Activated CD8-positive, alpha-beta memory T cell treated with anti-CD3 and anti-CD28 coated beads for 36 hours (primary cell): ENCODE results near the gene MEG3. TPM values are rescaled to one million over a fixed set of nuclear protein-coding genes. Genes with fewer than 3 reads are reported as not detected.
"Not testable (repeated sequence)": the region's sequence is repeated elsewhere in the genome, so short reads cannot be mapped to it uniquely, and the experiment has no call there.

Experiments
- CTCF ChIA-PET: fragments of 350-600 bp; sonication (Branson Sonifier 250); formaldehyde crosslinking; loops from one replicate; lab custom pipeline; 2021; ENCODE audit warnings: antibody characterized with exemption; lab: Charles Lee
- POLR2A ChIA-PET: fragments of 350-600 bp; sonication (Branson Sonifier 250); formaldehyde crosslinking; loops from one replicate; lab custom pipeline; 2021; ENCODE audit warnings: antibody characterized with exemption; lab: Charles Lee
- total RNA-seq, 2 experiments: library from RNA; stranded (reverse); gene quantifications; one replicate each; pipeline ENCODE4 v1.2.3, GENCODE V29; 2021

Gene MEG3
- total RNA-seq, 2 experiments from 2014 or later, result not detected

DNA sequence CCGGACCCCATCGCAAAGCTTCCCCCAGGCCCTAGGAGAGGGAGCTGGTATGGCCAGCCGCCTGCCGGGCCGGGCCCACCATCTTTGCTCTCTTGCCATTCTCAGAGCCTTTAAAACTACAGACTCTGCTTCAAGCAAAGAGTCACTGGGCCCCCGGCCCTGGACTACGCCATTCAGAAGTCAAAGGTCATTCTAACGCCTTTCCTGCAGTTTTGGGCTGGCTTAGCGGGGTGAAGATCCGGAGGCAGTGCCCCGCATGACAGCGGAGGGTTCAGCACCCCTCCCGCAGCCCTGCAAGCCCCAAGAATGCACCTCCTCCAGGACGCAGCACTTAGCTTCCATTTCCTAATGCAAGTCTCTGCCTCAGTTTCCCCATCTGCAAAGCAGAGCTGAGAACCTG is 38.3 kb upstream of the MEG3 start:
- ChIA-PET POLR2A (no interaction called here), CTCF (no interaction called here)

DNA sequence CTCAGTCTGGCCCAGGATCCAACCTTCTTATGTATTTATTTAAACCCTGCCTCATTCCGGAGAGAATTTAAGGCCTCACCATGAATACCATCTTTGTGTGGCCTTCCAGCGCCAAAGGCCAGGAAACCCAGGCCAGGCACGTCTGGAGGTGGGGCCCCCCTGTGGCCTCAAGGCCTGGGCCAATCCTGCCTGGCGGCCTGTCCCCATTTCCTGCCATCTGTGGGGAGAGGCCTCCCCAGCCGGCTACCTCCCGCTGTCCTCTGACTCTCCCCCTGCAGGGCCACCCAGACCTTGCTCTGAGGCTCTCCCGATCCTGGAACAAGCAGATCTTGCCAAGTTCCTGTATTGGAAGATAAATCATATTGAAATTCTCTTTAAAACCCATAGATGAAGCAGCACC is 37.4 kb upstream of the MEG3 start:
- POLR2A ChIA-PET, result no interaction called here
- CTCF ChIA-PET, result no interaction called here

DNA sequence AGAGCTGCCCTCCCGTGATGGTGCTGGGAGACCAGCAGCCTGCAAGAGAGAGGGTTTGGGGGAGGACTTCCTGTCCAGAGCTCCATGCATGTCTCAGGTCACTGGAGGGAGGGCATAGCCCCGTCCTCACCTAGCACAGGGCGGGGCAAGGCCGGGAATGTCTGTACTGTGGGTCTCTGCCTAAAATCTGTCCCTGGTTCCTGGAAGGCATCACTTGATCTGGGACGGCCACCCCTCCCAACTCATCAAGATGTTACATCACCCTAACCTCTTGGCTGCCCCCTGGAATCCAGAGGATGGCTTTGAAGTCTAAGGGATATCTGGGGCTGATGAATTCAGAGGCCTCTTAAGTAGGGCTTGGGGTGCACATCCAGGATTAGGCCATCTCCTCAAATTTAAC is 37.0 kb upstream of the MEG3 start:
- ChIA-PET CTCF (no interaction called here), POLR2A (no interaction called here)

DNA sequence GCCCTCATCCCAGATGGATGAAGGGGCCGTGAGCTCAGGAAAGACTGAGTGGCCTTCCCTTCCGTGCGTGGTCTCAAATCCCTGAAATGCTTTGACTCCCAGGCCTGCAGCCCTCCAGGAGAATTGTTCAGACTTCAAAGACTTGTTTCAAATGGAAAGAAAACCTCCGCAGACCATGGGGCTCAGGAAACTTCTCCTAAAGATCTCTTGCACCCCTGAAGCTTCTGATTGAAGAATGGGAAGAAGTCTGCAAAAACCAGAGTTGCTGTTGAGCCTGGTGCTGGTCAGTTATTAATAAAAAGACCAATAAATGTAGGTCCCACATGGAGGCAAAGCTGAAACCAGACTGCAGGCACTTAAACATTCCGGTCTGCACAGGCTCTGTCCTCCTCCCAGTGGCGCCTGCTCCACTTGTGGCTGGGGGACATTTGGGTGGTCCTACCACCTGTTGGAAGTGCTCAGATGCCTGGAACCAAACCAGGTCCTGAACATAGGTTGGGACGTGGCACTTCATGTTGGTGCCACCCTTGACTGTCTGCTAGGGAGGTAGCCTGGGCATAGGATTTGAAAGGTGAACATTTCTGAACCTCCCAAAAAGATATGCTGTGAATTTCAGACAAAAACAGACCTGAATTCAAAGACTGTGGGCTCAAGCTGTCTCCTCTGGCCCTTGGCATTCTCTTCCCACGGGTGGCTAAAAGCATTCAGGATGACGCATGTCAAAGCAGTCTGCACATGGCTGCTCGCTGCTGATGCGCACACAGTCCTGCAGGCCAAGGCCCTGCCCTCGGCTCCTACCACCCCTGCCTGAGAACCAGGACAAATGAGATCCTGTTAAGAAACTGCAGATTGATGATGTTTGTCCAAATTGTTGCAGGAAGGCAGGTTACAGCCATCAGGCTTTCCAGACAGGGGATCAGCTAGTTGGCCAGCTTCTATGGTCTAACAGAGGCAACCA is 36.2 kb upstream of the MEG3 start:
- POLR2A ChIA-PET, result no interaction called here
- CTCF ChIA-PET, result no interaction called here

DNA sequence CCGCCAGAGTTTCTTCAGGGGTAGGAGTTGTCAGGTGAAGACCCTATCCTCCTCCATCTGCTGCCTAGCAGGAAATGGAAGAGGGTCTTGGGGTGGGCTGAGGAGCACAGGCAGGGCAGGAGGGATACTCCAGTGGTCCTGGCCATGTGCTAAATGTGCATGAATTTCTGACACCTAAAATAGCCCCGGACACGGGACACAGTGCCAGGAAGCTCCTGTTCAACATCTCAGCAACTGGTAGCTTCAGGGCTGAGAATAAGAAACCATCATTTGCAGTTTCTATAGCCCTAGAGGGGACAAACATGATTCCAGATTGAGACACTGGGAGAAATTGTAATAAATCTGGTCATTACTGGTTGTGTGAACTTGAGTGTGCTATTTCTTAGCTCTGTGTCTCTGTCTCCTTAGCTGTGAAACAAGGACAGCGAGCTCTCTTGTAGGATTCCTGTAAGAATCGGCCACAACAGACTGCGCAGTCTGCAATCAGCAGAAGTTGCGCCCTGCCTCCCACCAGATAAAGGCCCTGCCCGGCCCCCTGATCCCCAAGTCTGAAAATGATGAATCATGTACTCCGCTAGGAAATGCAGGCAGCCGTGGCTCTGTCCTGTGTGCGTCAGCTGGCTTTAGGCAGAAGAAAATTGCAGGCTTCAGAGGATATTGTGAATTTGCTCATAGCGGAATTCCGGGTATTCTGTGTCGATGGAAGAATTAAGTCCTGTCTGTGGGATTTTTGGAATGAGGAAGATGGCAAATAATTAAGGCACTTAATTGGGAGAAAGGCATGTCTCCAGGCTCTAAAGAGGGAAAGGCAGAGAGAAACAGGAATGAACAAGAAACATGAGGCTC is 35.2 kb upstream of the MEG3 start:
- ChIA-PET CTCF (no interaction called here), POLR2A (no interaction called here)

DNA sequence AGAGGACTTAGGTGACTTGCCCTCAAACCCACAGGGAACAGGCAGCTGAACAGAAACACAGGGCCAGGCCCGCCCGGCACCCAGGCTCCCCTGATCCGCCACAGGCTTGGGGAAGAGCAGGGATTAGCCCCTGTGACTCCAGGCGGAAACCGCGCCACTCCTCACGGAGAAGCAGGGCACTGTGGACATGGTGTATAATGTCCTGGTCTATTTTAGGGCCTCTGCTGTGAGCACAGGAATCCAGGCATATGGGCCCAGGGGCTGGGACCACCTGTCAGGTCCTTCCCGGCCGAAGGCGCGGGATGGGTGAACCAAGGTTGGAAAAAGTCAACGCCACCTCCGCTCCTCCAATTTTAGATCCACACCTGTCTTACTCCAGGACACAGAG is 34.6 kb upstream of the MEG3 start:
- ChIA-PET CTCF (no interaction called here), POLR2A (no interaction called here)

DNA sequence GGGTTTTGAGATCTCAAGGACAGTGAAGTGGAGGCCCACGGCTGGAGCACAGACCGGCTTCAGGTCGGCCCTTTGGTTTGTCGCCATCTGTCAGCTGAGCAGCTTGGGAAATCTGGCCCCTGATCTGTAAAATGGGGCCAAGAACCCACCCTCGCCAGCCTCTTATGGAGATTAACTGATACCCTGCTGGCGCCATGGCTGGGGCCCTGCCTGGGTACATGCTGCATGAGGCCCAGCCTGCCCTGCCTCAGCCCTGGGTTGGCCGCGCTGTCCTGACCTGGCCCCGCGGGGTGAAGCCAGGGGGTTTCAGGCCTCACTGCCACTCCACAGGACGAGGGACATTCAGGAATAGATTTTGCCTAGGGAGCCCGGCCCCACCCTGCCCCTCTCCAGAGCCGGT is 33.9 kb upstream of the MEG3 start:
- ChIA-PET CTCF (no interaction called here), POLR2A (no interaction called here)

DNA sequence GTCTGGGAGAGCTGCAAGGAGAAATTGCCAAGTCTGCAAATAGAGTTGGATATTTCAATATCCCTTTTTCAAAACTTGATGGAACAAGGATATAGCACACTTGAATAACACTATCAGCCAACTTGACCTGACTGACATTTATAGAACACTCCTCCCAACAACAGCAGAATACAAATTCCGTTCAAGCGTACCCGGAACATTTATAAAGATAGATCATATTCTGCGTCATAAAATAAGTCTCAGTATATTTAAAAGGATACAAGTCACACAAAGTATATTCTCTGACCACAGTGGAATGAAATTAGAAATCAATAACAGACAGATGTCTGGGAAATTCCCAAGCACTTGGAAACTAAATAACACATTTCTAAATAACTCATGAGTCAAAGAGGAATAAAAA is 29.0 kb upstream of the MEG3 start:
- ChIA-PET CTCF (no interaction called here), POLR2A (no interaction called here)

DNA sequence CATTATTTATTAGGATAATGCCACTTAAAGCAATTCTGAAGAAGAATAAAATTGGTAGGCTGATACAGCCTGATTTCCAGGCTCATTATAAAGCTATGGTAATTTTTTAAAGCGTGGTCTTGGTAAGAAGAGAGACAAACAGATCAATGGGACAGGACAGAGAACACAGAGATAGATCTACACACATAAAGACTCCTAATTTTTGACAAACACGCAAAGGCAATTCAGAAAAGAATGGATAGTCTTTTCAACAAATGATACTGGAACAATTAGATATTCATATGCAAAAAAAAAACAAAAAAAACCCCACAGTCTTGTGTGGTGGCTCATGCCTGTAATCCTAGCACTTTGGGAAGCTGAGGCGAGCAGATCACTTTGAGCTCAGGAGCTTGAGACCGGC is 25.9 kb upstream of the MEG3 start:
- ChIA-PET POLR2A (no interaction called here), CTCF (no interaction called here)

DNA sequence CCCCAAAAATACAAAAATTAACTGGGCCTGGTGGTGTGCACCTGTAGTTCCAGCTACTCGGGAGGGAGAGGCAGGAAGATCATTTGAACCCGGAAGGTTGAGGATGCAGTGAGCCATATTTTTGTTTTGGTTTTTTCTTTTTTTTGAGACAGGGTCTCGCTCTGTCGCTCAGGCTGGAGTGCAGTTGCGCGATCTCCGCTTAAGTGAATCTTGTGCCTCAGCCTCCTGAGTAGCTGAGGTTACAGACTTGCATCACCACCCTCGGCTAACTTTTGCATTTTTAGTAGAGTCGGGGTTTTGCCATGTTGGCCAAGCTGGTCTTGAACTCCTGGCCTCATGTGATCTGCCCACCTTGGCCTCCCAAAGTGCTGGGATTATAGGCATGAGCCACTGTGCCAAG is 24.5 kb upstream of the MEG3 start:
- CTCF ChIA-PET, POLR2A ChIA-PET: not testable (repeated sequence)

DNA sequence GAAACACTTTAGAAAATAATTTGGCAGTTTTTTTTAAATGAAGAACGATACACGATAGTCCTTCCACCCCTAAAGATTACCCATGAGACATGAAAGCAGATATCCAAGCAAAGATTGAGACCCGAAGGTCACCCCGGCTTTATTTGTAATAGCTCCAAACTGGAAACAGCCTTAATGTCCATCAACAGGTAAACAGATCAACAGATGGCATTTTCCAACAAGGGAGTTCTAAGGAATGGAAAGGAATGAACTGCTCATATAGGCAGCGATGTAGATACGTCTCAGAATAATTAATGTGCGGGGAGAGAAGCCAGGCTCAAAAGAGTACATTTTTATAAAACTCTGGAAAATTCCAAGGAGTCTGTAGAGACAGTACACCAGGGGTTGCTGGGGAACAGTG is 23.7 kb upstream of the MEG3 start:
- ChIA-PET POLR2A (no interaction called here), CTCF (no interaction called here)

DNA sequence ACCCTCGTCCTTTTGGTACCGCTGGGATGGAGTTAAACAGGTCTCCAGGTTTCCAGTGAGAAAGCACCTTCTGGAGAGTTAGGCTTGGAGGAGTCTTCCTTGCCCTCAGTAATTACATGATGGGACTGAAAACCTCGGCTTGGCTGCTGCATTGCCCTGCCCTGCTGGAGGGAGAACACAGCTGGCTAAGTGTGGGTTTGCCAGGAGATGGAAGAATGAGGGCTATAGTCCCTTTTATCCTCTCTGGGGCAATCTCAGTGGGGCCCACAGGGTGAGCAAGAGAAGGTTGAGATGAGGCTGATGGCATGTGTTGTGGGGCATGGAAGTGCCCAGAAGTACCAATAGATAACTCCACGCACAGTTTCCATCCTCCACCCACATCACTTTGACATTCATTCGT is 23.2 kb upstream of the MEG3 start:
- POLR2A ChIA-PET, result no interaction called here
- CTCF ChIA-PET, result no interaction called here

DNA sequence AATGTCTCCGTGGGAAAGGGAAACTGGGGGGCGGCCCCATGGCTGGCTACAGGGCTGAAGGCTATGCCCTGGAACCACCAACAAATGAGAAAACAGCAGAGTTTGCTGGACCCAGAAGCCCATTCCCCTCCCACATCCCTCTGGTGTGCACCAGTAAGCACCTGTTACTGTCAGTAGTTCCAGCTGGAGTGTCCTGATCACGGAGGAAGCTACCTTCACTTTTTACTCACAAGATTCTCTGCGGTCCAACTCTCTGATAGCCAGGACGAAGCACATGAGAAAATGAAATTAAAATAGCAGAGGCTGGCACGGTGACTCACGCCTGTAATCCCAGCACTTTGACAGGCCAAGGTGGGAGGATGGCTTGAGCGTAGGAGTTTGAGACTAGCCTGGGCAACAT is 22.7 kb upstream of the MEG3 start:
- CTCF ChIA-PET, result no interaction called here
- POLR2A ChIA-PET, result no interaction called here

DNA sequence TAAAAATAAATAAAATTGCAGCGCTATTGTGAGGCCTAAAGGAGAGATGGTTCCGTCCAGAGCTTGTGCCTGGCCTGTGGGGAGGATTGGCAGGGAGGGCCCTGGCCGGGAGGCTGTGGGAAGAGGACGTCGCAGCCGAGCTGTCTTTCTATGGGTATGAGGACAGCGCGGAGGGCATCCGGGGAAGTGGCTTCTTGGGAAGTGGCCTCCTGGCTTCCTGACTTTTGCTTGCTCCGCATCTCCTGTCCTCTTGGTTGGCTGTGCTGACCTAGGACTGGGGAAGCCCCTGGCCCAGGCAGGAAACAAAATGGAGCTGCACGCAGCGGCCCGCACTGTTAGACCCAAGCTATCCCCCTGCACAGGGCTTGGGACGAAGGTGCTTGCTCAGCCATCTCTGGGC is 22.2 kb upstream of the MEG3 start:
- ChIA-PET POLR2A (no interaction called here), CTCF (no interaction called here)

DNA sequence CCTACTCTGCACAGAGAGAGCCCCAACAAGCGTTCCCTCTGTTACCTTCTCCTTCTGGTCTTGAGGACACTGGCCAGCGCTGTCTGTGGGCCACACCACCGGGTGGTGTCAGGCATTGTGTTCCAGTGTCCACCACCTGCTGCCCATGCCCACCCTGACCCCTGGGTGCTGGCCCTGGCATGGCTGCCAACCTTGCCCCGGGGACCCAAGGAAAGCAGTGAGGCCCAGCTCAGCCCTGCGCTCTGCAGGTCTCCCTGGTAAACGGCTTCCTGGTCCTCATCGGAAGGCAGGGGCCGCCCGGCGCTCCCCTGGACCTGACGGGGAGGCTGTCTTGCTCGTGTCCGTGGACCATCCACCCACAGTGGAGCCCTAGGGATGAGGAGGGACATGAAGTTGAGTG is 21.8 kb upstream of the MEG3 start:
- ChIA-PET POLR2A (no interaction called here), CTCF (no interaction called here)

DNA sequence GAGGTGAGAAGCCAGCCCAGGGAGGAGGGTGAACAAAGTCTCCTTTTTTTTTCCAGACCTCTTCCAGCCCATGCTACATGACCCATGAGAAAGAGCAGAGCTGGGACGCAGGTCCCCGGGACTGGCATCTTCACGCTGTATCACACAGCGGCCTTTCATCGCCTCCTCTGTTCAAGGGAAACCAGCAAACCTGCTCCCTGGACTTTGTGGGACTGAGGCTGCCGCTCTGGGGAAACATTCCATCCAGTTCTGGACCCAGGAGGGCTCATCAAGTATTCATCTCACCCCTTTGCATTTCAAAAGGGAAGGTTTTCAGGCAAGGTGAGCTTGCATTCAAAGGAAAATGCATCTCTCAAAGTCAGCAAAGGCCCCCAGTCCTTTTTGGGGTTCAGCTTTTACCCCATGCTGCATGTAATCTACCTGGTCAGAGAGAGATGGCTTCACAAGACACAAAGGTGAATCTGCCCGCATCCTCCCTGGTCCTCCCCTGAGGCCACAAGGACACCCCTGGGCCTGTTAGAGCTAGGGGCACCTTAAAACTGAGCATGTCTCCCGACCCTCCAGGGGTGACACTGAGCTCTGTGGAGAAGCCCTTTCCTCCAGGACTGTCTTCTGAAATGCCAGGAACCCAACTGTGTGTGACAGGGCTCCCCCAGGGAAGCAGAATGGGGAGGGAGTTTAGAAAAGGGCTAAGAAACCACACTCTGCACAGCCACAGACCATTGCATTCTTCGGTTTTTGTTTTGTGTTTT is 21.2 kb upstream of the MEG3 start:
- CTCF ChIA-PET, result no interaction called here

DNA sequence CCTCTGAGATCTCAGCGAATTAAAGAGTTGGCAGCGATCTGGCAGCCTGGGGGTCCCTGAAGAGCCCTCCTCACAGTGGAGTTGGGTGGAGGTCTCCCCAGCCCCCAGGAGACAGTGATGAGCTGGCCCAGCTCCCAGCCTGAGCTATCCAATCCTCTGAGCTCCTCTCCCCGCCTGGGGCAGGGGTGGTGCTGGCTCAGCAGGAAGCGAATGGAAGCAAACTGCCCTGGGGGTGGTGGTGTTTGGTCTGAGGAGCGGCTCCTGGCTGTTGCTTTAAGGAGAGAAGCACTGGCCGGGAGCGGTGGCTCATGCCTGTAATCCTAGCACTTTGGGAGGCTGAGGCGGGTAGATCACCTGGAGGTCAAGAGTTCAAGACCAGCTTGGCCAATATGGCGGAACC is 19.5 kb upstream of the MEG3 start:
- CTCF ChIA-PET, result interaction anchor here (0.6 kb wide), 1 partner anchor 11 kb away, joined by 3 read pairs; no protein-coding TSS in a partner anchor
- POLR2A ChIA-PET, result no interaction called here

More for the DNA sequence above, 21.2 kb upstream of the MEG3 start:
- POLR2A ChIA-PET, result no interaction called here

DNA sequence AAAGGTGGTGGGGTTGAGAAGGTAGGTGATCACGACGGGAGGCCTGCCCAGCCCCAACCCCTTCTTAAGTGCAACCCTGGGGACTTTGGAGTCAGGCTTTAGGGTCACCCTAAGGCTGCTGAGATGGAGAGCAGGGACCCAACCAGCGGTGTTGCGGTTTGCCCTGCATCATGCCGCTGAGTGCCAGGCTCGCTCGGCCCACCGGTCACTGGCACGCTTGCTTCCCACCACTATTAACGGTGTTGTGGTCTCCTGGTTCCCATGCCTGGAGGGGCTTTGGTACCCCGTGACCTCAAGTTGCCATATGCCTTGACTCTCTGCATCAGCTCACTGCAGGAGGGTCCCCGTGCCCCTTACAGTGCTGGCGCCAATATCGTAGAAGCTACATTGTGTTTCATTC is 18.4 kb upstream of the MEG3 start:
- POLR2A ChIA-PET, result no interaction called here
- CTCF ChIA-PET, result no interaction called here

DNA sequence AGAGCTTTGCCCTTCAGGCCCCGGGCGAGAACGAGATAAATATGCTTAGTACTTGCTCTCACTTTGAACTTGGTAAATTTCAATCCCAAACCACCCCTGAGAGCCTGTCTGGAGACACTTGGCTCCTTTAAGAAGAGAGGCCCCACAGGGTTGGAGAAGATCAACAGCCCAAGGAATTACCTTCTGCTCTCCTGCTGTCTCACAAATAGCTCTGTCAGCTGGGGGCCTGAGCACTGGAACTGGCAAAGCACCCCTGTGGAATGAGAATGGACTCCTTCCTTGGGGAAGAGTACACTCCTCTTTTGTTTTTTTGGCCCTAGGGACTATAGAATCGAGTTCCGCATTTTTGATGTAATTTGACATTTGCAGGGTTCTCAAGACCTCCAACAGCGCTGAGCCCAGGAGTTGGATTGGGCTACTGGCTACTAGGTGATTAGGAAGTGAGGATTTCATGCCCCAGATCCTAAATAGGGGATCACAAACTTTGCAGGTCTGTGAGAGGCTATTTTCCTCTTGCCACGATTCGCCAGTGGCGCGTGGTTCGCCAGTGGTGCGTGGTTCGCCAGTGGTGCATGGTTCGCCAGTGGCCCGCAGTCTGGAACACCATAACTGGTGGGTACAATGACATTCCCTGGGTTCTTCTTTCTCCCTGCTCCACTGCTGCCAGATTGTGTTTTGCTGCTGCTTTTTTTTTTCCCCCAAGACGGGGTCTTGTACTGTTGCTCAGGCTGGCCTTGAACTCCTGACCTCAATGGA is 17.8 kb upstream of the MEG3 start:
- ChIA-PET CTCF (no interaction called here), POLR2A (no interaction called here)
